B cell (primary cell): ENCODE results near the gene FYN. TPM values are rescaled to one million over a fixed set of nuclear protein-coding genes. Genes with fewer than 3 reads are reported as not detected.

Experiments used
- ATAC-seq: fragments of 200-7000 bp; cut with Tn5 transposase; one replicate; pipeline ENCODE4 v1.10.0; 2021; ENCODE audit warnings: low read depth, mild to moderate bottlenecking, moderate number of reproducible peaks, moderate library complexity
- CTCF ChIA-PET: fragments of 350-600 bp; sonication (Branson Sonifier 250); formaldehyde crosslinking; loops from one replicate; lab custom pipeline; 2021; ENCODE audit warnings: antibody characterized with exemption, inconsistent platforms; lab: Charles Lee
- POLR2A ChIA-PET: fragments of 350-600 bp; sonication (Branson Sonifier 250); formaldehyde crosslinking; loops from one replicate; lab custom pipeline; 2021; ENCODE audit warnings: antibody characterized with exemption; lab: Charles Lee
- DNase-seq: peaks from one replicate; pipeline ENCODE4 v3.0.0; 2013
- H2AFZ ChIP-seq: 2 replicates; pipeline ENCODE4 v1.6.1; 2012; ENCODE audit warnings: mild to moderate bottlenecking, low read depth, low read length; ENCODE audit not compliant: insufficient read depth, poor library complexity, severe bottlenecking
- H3K27ac ChIP-seq, 2 donors: 1 replicate in 1 of 2; 2 replicates in 1 of 2; pipeline ENCODE4 v1.5.1; 2012 to 2013; ENCODE audit warnings: low read length in 2 of 2, mild to moderate bottlenecking in 2 of 2, moderate library complexity in 1 of 2
- H3K27me3 ChIP-seq, 4 experiments: fragments of 200-600 bp in 1 of 4; sonication (generic) in 1 of 4; replicated peaks in 1 of 4; 1 replicate in 2 of 4; 2 replicates in 2 of 4; pipeline versions ENCODE4 v1.6.1 to v1.7.0; 2013 to 2016; ENCODE audit warnings: low read length in 3 of 4, mild to moderate bottlenecking in 2 of 4, mixed read lengths in 1 of 4, moderate library complexity in 1 of 4; ENCODE audit not compliant: insufficient read depth in 4 of 4, control insufficient read depth in 3 of 4; ENCODE audit errors: control extremely low read depth in 1 of 4
- H3K36me3 ChIP-seq, 2 experiments: replicated peaks in 1 of 2; 1 replicate in 1 of 2; 2 replicates in 1 of 2; pipeline versions ENCODE4 v1.6.1 to v1.7.1; 2013; ENCODE audit warnings: low read length in 1 of 2; ENCODE audit not compliant: insufficient read depth in 2 of 2, control insufficient read depth in 1 of 2; ENCODE audit errors: control extremely low read depth in 1 of 2, extremely low read depth in 1 of 2
- H3K4me1 ChIP-seq, 2 donors: fragments of 200-600 bp in 1 of 2; sonication (generic) in 1 of 2; 1 replicate in 1 of 2; 2 replicates in 1 of 2; pipeline versions ENCODE4 v1.5.1 to v1.6.1; 2013 to 2017; ENCODE audit warnings: low read length in 2 of 2; ENCODE audit not compliant: control insufficient read depth in 2 of 2, insufficient read depth in 2 of 2
- H3K4me2 ChIP-seq: replicated peaks from 2 replicates; pipeline ENCODE3; 2012; ENCODE audit warnings: mild to moderate bottlenecking, low read depth, low read length; ENCODE audit not compliant: poor library complexity, severe bottlenecking
- H3K4me3 ChIP-seq, 5 experiments: fragments of 200-600 bp in 1 of 5; sonication (generic) in 1 of 5; 1 replicate in 3 of 5; 2 replicates in 2 of 5; pipeline versions ENCODE4 v1.5.1 to v1.7.0; 2011 to 2016; ENCODE audit warnings: low read length in 4 of 5, mild to moderate bottlenecking in 4 of 5, low read depth in 2 of 5, control low read depth in 1 of 5, moderate library complexity in 1 of 5; ENCODE audit not compliant: insufficient read depth in 1 of 5; ENCODE audit errors: control extremely low read depth in 1 of 5, extremely low read depth in 1 of 5
- H3K79me2 ChIP-seq: fragments of 200-600 bp; sonication (generic); one replicate; pipeline ENCODE4 v1.6.0; 2016; ENCODE audit warnings: low read length; ENCODE audit not compliant: control insufficient read depth, insufficient read depth
- H3K9ac ChIP-seq: fragments of 200-600 bp; sonication (generic); 2 replicates; pipeline ENCODE4 v1.6.1; 2017; ENCODE audit warnings: mild to moderate bottlenecking, low read length, moderate library complexity
- H3K9me3 ChIP-seq, 3 donors: one replicate each; pipeline versions ENCODE4 v1.6.1 to v1.7.1; 2013; ENCODE audit warnings: low read length in 2 of 3; ENCODE audit not compliant: control insufficient read depth in 2 of 3, insufficient read depth in 1 of 3; ENCODE audit errors: control extremely low read depth in 1 of 3
- H4K20me1 ChIP-seq: 2 replicates; pipeline ENCODE4 v1.6.0; 2012; ENCODE audit warnings: mild to moderate bottlenecking, low read length; ENCODE audit not compliant: insufficient read depth, control insufficient read depth, poor library complexity, severe bottlenecking
- H3K27ac Mint-ChIP-seq: one replicate; pipeline ENCODE4 v1.8.0; 2021; ENCODE audit warnings: mixed read lengths
- H3K27me3 Mint-ChIP-seq: one replicate; pipeline ENCODE4 v1.8.0; 2021; ENCODE audit warnings: mixed read lengths
- H3K4me1 Mint-ChIP-seq: one replicate; pipeline ENCODE4 v1.8.0; 2021; ENCODE audit warnings: mixed read lengths
- H3K4me3 Mint-ChIP-seq: one replicate; pipeline ENCODE4 v1.8.0; 2021; ENCODE audit warnings: mixed read lengths
- H3K9me3 Mint-ChIP-seq: one replicate; pipeline ENCODE4 v1.8.0; 2022; ENCODE audit warnings: mixed read lengths; ENCODE audit not compliant: insufficient read depth
- EZH2 ChIP-seq: IDR thresholded peaks from 2 replicates; pipeline ENCODE4 v1.6.1; 2012; ENCODE audit warnings: borderline replicate concordance, low read depth, mild to moderate bottlenecking, moderate library complexity, low read length; ENCODE audit not compliant: insufficient read depth, poor library complexity, severe bottlenecking
- WGBS: methylation state at CpG from one replicate; pipeline ENCODE4 v1.1.5; 2013; ENCODE audit warnings: missing lambda C conversion rate; ENCODE audit not compliant: insufficient coverage; 5-methylcytosine and 5-hydroxymethylcytosine counted together
- intact Hi-C: fragments of 100-400 bp; cut with micrococcal nuclease; formaldehyde crosslinking; loops from one replicate; pipeline ENCODE4 v1.10.0; 2022
- polyA plus RNA-seq: library from polyadenylated mRNA; depleted of rRNA; stranded (reverse); fragments of >200 nt; gene quantifications from 2 replicates; pipeline ENCODE4 v1.2.3, GENCODE V29; 2012
- total RNA-seq, 2 donors: library from RNA; stranded (reverse); fragments of 120-200 nt in 1 of 2; gene quantifications; 1 replicate in 1 of 2; 2 replicates in 1 of 2; pipeline versions ENCODE4 v1.2.3 to v1.2.4, GENCODE V29; 2013 to 2022
- TF ChIP-seq, protein P1 (sequence below): fragments of 200-600 bp; IDR thresholded peaks from one replicate; pipeline ENCODE4 v1.8.0; 2022; ENCODE audit warnings: antibody characterized with exemption, mild to moderate bottlenecking

Gene FYN
- total and polyA plus RNA-seq, 2 donors (not counting 1 experiment from before 2014, with no cell fraction given): 54.1 to 94.0 TPM

GRCh38 chr6:111804627-111805235, 68.5 kb downstream of the FYN start:
- Histone ChIP-seq H2AFZ (no peak overlapping the region), H3K79me2 (peaks cover 13% of the 10 kb centered on the region), H3K27ac (no peak overlapping the region), H3K36me3 (peaks cover 0 to 3% of the 10 kb centered on the region in 2 experiments), H3K9me3 (no peaks in the 10 kb centered on the region), H3K4me2 (no peak overlapping the region), H4K20me1 (peaks cover 7% of the 10 kb centered on the region), H3K27me3 (no peaks in the 10 kb centered on the region), H3K4me1 (peaks cover 31 to 39% of the 10 kb centered on the region in 2 donors), H3K4me3 (no peak overlapping the region), H3K9ac (no peak overlapping the region)
- H3K4me1 Mint-ChIP-seq: peaks cover 46% of the 10 kb centered on the region
- ATAC-seq: peak; percentile 62
- intact Hi-C loops: loop anchor here (1.0 to 5.0 kb wide), 7 partner anchors 40 to 239 kb away; partner anchors contain the start of gene FYN
- ChIA-PET CTCF (interaction anchor here (0.8 to 3.0 kb wide), 8 partner anchors 10 to 238 kb away, joined by 3 to 8 read pairs (median 4); partner anchors contain the start of gene FYN), POLR2A (interaction anchor here (2.1 kb wide), 1 partner anchor 41 kb away, joined by 4 read pairs; no protein-coding TSS in a partner anchor)
- H3K27ac Mint-ChIP-seq: peak overlapping the region; percentile 70
- WGBS: 75% methylated on average over 5 of the region's 8 CpGs
- no peaks in the 10 kb centered on the region for H3K9me3 Mint-ChIP-seq
- no peaks in the 10 kb centered on the region for H3K27me3 Mint-ChIP-seq
- peak overlapping the region; percentile 48 for H3K4me3 Mint-ChIP-seq
- TF ChIP-seq EZH2: no peak
- TF ChIP-seq, protein P1, sequence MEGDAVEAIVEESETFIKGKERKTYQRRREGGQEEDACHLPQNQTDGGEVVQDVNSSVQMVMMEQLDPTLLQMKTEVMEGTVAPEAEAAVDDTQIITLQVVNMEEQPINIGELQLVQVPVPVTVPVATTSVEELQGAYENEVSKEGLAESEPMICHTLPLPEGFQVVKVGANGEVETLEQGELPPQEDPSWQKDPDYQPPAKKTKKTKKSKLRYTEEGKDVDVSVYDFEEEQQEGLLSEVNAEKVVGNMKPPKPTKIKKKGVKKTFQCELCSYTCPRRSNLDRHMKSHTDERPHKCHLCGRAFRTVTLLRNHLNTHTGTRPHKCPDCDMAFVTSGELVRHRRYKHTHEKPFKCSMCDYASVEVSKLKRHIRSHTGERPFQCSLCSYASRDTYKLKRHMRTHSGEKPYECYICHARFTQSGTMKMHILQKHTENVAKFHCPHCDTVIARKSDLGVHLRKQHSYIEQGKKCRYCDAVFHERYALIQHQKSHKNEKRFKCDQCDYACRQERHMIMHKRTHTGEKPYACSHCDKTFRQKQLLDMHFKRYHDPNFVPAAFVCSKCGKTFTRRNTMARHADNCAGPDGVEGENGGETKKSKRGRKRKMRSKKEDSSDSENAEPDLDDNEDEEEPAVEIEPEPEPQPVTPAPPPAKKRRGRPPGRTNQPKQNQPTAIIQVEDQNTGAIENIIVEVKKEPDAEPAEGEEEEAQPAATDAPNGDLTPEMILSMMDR: no peak
- peak; percentile 26 for DNase-seq

- intact Hi-C loops: loop anchor here (1.0 to 5.0 kb wide), 4 partner anchors 39 to 239 kb away; no protein-coding TSS in a partner anchor
- ATAC-seq (no peak), DNase-seq (no peak)
- H3K27me3 ChIP-seq: no peaks in the 10 kb centered on the region
- H3K27me3 Mint-ChIP-seq: no peaks in the 10 kb centered on the region
- peaks cover 0 to 2% of the 10 kb centered on the region in 2 experiments for H3K36me3 ChIP-seq
- ChIA-PET POLR2A (no interaction called here), CTCF (interaction anchor here (0.7 to 1.4 kb wide), 6 partner anchors 14 to 225 kb away, joined by 3 to 5 read pairs (median 4); no protein-coding TSS in a partner anchor)
- H3K4me3 Mint-ChIP-seq: no peak overlapping the region
- TF ChIP-seq EZH2: no peak
- TF ChIP-seq, protein P1: no peak
- H3K9me3 ChIP-seq: no peaks in the 10 kb centered on the region
- peaks cover 13% of the 10 kb centered on the region for H3K79me2 ChIP-seq
- H3K4me1 Mint-ChIP-seq: peaks cover 46% of the 10 kb centered on the region
- peak overlapping the region; percentile 5 for H3K4me2 ChIP-seq
- peaks cover 31 to 39% of the 10 kb centered on the region in 2 donors for H3K4me1 ChIP-seq
- no peak overlapping the region for H3K9ac ChIP-seq
- no peak overlapping the region for H3K27ac Mint-ChIP-seq
- H3K4me3 ChIP-seq: no peak overlapping the region
- peaks cover 10% of the 10 kb centered on the region for H4K20me1 ChIP-seq
- H2AFZ ChIP-seq: no peak overlapping the region
- H3K9me3 Mint-ChIP-seq: no peaks in the 10 kb centered on the region
- no peak overlapping the region for H3K27ac ChIP-seq
- WGBS: 31% methylated on average over 2 of the region's 5 CpGs
Measured at GRCh38 chr6:111803804-111804203, 69.4 kb downstream of the FYN start.
